GM19467 (cell line): Measurements from ENCODE around the gene PDE1C.

ENCODE experiments used
- ATAC-seq: cut with Tn5 transposase; IDR thresholded peaks from one replicate; pipeline ENCODE4 v1.9.1; 2021; ENCODE audit warnings: mild to moderate bottlenecking, moderate library complexity; ENCODE audit not compliant: unreplicated experiment

PDE1C gene

GRCh38 chr7:31950091-31950755 is 120.0 kb downstream of the PDE1C start:
- ATAC-seq = no peak

DNA sequence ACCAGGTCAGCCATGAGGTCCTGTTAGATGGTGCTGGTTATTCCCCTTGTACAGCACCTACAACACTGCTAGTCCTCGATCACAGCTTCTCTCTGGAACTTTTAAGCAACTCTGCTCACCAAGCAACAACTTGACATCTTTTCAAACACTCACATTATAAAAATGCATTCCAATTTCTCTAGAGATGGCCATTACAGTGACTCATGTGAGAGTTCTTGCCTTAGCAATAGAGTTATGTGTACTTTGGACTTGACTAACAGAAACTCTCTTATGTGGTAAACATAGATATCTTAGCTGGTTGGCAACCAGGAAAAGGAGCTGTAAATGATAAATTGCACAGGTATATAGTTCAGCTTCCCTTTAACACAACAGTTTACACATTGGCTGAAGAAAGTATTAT is 122.2 kb downstream of the PDE1C start:
- no peak for ATAC-seq

DNA sequence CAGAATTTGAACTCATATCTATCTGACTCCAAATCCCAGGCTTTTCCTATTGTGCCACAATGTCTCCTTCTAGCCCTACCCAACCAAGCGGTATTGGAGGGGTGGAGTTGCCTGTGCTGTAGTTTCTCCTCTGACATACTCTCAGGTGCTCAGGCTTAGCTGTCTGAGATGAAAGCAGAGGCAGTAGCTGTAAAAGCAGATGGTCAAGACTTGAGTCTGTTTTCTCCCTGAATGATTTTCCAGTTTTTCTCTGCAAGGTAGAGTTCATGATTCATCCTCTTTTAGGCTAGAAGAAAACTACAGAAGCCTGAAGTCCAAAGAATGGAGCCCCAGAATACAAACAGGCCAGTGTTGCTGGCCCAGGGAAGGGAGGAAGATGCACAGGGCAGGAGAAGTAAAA is 130.0 kb downstream of the PDE1C start:
- no peak for ATAC-seq

DNA sequence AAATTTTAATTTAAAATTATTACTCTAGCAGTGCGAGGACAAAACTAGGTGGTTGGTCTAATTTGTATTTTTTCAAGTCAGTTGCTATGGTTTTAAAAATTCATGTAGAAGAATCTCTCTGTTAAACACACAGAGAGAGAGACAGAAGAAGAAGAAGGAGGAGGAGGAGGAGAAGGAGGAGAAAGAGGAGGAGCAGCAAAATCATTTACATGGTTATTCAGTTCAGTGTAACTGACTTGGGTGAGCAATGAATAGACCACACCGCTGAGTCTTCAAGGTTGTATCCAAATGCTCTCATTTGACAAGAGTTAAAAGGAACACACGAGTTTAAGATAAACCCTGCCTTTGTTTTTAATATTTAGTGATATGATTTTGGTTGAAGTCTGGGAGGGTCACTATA is 131.1 kb downstream of the PDE1C start:
- ATAC-seq = no peak

DNA sequence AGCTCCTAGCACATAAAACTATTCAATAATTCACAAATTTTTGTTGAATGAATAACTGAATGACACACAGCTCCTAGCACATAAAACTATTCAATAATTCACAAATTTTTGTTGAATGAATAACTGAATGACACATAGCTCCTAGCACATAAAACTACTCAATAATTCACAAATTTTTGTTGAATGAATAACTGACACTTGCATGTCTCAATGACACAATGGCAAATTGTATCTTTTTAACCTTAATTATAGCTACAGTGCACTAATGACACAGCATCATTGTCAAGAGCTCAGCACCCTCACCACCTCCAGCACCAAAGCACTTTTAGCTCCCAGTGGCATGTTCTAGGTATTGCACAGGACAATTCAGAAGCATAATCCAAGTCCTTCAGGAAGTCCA is 131.6 kb downstream of the PDE1C start:
- no peak for ATAC-seq

DNA sequence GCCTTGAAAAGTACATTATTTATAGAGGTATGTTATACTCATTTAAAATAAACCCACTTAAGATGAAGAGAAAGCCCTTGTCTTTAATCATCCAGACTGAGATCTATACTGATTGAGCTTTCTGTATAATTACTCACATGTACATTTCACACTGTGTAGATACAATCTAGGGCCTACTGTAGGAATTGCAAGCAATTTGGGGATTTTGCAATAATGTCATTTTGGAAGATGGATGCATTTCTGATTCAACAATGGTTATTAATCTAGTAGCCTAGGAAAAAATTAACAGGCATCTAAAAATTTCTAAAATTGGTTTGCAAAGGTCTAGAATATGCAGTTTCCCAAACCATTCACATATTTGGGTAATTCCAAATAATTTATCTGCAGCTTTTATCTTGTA is 132.2 kb downstream of the PDE1C start:
- ATAC-seq = no peak

- no peak for ATAC-seq
Measured at GRCh38 chr7:31935124-31936054, 134.8 kb downstream of the PDE1C start.

DNA sequence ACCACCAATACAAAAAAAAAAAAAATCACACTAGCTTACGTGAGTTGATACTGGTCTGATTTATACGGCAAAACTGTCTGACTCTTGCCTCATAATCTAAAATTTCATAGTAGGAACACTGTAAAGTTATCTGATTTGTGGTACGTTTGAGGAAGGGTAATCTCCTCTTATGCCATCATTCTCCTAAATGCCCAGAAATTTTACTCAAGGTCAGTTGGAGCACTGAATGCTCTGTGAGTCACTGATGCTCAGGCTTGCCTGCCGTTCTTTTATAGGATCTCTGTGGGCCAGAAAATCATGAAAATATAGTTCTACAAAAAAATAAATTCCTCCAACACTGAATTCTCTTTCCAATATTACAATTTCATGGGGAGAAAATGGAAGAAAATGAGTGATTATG is 135.7 kb downstream of the PDE1C start:
- no peak for ATAC-seq

- ATAC-seq = no peak
Measured at GRCh38 chr7:31933481-31933880, 136.7 kb downstream of the PDE1C start.

GRCh38 chr7:31926991-31927584 is 143.1 kb downstream of the PDE1C start:
- ATAC-seq = no peak

- ATAC-seq = no peak
Measured at GRCh38 chr7:31925753-31926454, 144.3 kb downstream of the PDE1C start.

- ATAC-seq = no peak
Measured at GRCh38 chr7:31924251-31924650, 146.0 kb downstream of the PDE1C start.

GRCh38 chr7:31922848-31923247 is 147.4 kb downstream of the PDE1C start:
- ATAC-seq = no peak

GRCh38 chr7:31921047-31921446 is 149.2 kb downstream of the PDE1C start:
- ATAC-seq = no peak

- ATAC-seq = no peak
Measured at GRCh38 chr7:31919678-31920369, 150.4 kb downstream of the PDE1C start.

- ATAC-seq = no peak
Measured at GRCh38 chr7:31918706-31919393, 151.4 kb downstream of the PDE1C start.

- no peak for ATAC-seq
Measured at GRCh38 chr7:31917256-31917655, 153.0 kb downstream of the PDE1C start.

GRCh38 chr7:31910191-31910590 is 160.0 kb downstream of the PDE1C start:
- no peak for ATAC-seq

DNA sequence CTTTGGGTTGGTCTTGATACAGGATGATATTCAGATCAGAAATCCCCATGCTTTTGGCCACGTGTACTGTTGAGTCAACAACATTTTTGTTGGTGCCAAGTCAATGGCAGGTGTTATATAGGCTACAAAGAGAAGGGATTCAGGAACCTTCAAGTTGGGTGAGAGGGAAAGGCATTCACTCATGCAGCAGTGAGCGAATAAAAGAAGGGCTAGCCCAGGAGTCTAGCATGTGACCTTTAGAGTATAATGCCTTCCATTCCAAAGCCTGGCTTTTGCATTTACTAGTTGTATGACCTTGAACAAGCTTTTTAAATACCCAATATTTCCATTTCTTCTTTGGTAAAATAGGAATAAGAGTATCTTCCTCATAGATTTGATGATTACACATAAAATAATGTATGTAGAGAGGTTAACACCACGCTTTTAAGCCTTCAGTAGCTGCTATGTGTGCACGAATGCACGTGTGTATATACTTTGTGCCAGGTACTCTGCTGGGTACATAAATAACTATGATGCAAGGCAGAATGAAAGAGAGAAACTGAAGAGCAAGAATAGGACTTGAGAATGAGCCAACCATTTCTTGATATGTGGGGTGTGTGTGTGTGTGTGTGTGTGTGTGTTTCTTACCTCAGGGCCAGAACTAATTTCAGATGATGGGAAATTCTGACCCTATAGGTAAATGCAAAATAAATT is 163.6 kb downstream of the PDE1C start:
- no peak for ATAC-seq
